SK-N-SH (cell line): ENCODE data around the gene MRPS34. TPM values are rescaled to one million over a fixed set of nuclear protein-coding genes. Genes with fewer than 3 reads are reported as not detected.

Experiments
- CTCF ChIA-PET: fragments of 300-600, 350-600 bp; formaldehyde crosslinking; extraction: SDS; loops from one replicate; lab custom pipeline; 2021; lab: Yijun Ruan, JAX
- POLR2A ChIA-PET: fragments of 350-600 bp; sonication (Branson Sonifier 250); formaldehyde crosslinking; extraction: SDS; loops from one replicate; lab custom pipeline; 2020; ENCODE audit warnings: antibody characterized with exemption, inconsistent platforms; lab: Yijun Ruan, JAX
- DNase-seq: peaks from one replicate; pipeline ENCODE4 v3.0.0; 2012
- H2AFZ ChIP-seq: fragments of 200-600 bp; sonication (generic); 2 replicates; pipeline ENCODE4 v1.8.1; 2016; ENCODE audit warnings: antibody characterized with exemption, mild to moderate bottlenecking, low read depth
- H3F3A ChIP-seq: fragments of 200-600 bp; sonication (generic); replicated peaks from 2 replicates; pipeline ENCODE3; 2016; ENCODE audit warnings: antibody characterized with exemption, mild to moderate bottlenecking; ENCODE audit not compliant: insufficient read depth
- H3K27ac ChIP-seq, 2 experiments: fragments of 200-500 bp in 1 of 2; fragments of 200-600 bp in 1 of 2; sonication (Bioruptor generic) in 1 of 2; sonication (generic), shearing (Covaris generic) in 1 of 2; 2 replicates each; pipeline versions ENCODE4 v1.5.1 to v1.6.1; 2014 to 2016; ENCODE audit warnings: low read depth in 2 of 2, inconsistent platforms in 1 of 2, low read length in 1 of 2, mild to moderate bottlenecking in 1 of 2, mixed read lengths in 1 of 2
- H3K27me3 ChIP-seq: fragments of 200-600 bp; sonication (generic), shearing (Covaris generic); 2 replicates; pipeline ENCODE4 v1.6.1; 2016; ENCODE audit warnings: mixed run types; ENCODE audit not compliant: insufficient read depth
- H3K36me3 ChIP-seq, 2 experiments: fragments of 200-500 bp in 1 of 2; fragments of 200-600 bp in 1 of 2; sonication (Bioruptor generic) in 1 of 2; sonication (generic) in 1 of 2; replicated peaks in 1 of 2; 2 replicates each; pipeline versions ENCODE3 to v1.5.1; 2014 to 2016; ENCODE audit warnings: low read length in 1 of 2, mild to moderate bottlenecking in 1 of 2; ENCODE audit not compliant: insufficient read depth in 2 of 2, control insufficient read depth in 1 of 2
- H3K4me1 ChIP-seq, 2 experiments: fragments of 200-500 bp in 1 of 2; fragments of 200-600 bp in 1 of 2; sonication (Bioruptor generic) in 1 of 2; sonication (generic), shearing (Covaris generic) in 1 of 2; 2 replicates each; pipeline versions ENCODE4 v1.5.1 to v1.6.1; 2014 to 2016; ENCODE audit warnings: low read depth in 1 of 2, low read length in 1 of 2, mixed run types in 1 of 2; ENCODE audit not compliant: insufficient read depth in 2 of 2, control insufficient read depth in 1 of 2
- H3K4me2 ChIP-seq: fragments of 200-600 bp; sonication (generic), shearing (Covaris generic); 2 replicates; pipeline ENCODE4 v1.6.1; 2017; ENCODE audit warnings: mixed run types
- H3K4me3 ChIP-seq, 2 experiments: fragments of 200-500 bp in 1 of 2; fragments of 200-600 bp in 1 of 2; sonication (Bioruptor generic) in 1 of 2; sonication (generic), shearing (Covaris generic) in 1 of 2; 2 replicates each; pipeline versions ENCODE4 v1.5.1 to v1.8.1; 2014 to 2016; ENCODE audit warnings: low read depth in 2 of 2, inconsistent platforms in 1 of 2, low read length in 1 of 2, mild to moderate bottlenecking in 1 of 2, mixed read lengths in 1 of 2, moderate library complexity in 1 of 2
- H3K79me2 ChIP-seq: fragments of 200-600 bp; sonication (generic); 2 replicates; pipeline ENCODE4 v1.8.1; 2017; ENCODE audit warnings: mild to moderate bottlenecking; ENCODE audit not compliant: insufficient read depth
- H3K9ac ChIP-seq: fragments of 200-600 bp; sonication (generic); 2 replicates; pipeline ENCODE4 v1.6.1; 2017; ENCODE audit warnings: mixed run types
- H3K9me2 ChIP-seq: fragments of 200-600 bp; sonication (generic); 2 replicates; pipeline ENCODE4 v1.6.1; 2017; ENCODE audit warnings: mixed run types
- H3K9me3 ChIP-seq: fragments of 200-600 bp; sonication (generic); 2 replicates; pipeline ENCODE4 v1.6.1; 2017; ENCODE audit warnings: mixed run types, mild to moderate bottlenecking, moderate library complexity
- H4K20me1 ChIP-seq: fragments of 200-600 bp; sonication (generic); 2 replicates; pipeline ENCODE4 v1.6.1; 2017; ENCODE audit warnings: mild to moderate bottlenecking, mixed run types; ENCODE audit not compliant: insufficient read depth
- CHD2 ChIP-seq: fragments of 150-350 bp; IDR thresholded peaks from 2 replicates; pipeline ENCODE4 v1.6.1; 2018; ENCODE audit warnings: low read length; ENCODE audit not compliant: partially characterized antibody
- ELF1 ChIP-seq: IDR thresholded peaks from 2 replicates; pipeline ENCODE4 v1.4.0; 2012
- EZH2phosphoT487 ChIP-seq: fragments of 200-600 bp; sonication (generic); IDR thresholded peaks from 2 replicates; pipeline ENCODE4 v1.6.1; 2017; ENCODE audit warnings: low read depth, mixed run types, mild to moderate bottlenecking, antibody characterized with exemption, moderate library complexity, borderline replicate concordance
- FOXJ3 ChIP-seq: sonication (generic); formaldehyde crosslinking; IDR thresholded peaks from 2 replicates; pipeline ENCODE4 v1.5.1; 2020; ENCODE audit warnings: mild to moderate bottlenecking, missing genetic modification reagents
- FOXM1 ChIP-seq: IDR thresholded peaks from 2 replicates; pipeline ENCODE4 v1.4.0; 2012; ENCODE audit warnings: low read depth, mild to moderate bottlenecking
- GABPA ChIP-seq: IDR thresholded peaks from 2 replicates; pipeline ENCODE4 v1.4.0; 2012; ENCODE audit warnings: low read depth, mild to moderate bottlenecking
- GATA2 ChIP-seq: sonication (generic); formaldehyde crosslinking; IDR thresholded peaks from 2 replicates; pipeline ENCODE4 v1.5.0; 2020; ENCODE audit warnings: mild to moderate bottlenecking, missing genetic modification reagents
- MEF2A ChIP-seq: IDR thresholded peaks from 2 replicates; pipeline ENCODE4 v1.4.0; 2012; ENCODE audit warnings: low read depth, borderline replicate concordance
- POLR2AphosphoS5 ChIP-seq: IDR thresholded peaks from 2 replicates; pipeline ENCODE4 v1.6.1; 2012; ENCODE audit warnings: low read depth, low read length
- RCOR1 ChIP-seq: fragments of 150-350 bp; IDR thresholded peaks from 2 replicates; pipeline ENCODE4 v1.6.1; 2017; ENCODE audit warnings: antibody characterized with exemption, low read length
- RFX5 ChIP-seq: IDR thresholded peaks from 2 replicates; pipeline ENCODE4 v1.6.1; 2012; ENCODE audit warnings: mild to moderate bottlenecking, improper control_type of control experiment, low read length
- TAF1 ChIP-seq: IDR thresholded peaks from 2 replicates; pipeline ENCODE4 v1.6.1; 2012; ENCODE audit warnings: low read depth, mild to moderate bottlenecking, low read length, moderate library complexity, borderline replicate concordance
- TCF12 ChIP-seq: IDR thresholded peaks from 2 replicates; pipeline ENCODE4 v1.4.0; 2012
- TEAD4 ChIP-seq: IDR thresholded peaks from 2 replicates; pipeline ENCODE4 v1.4.0; 2012; ENCODE audit warnings: mild to moderate bottlenecking, borderline replicate concordance; ENCODE audit not compliant: insufficient read depth
- ZBTB33 ChIP-seq: IDR thresholded peaks from 2 replicates; pipeline ENCODE4 v1.4.0; 2012; ENCODE audit warnings: low read depth, borderline replicate concordance
- WGBS: methylation state at CpG from one replicate; pipeline ENCODE4 v1.1.6; 2017; ENCODE audit warnings: low lambda C conversion rate; 5-methylcytosine and 5-hydroxymethylcytosine counted together
- polyA plus RNA-seq, 3 experiments: library from polyadenylated mRNA; depleted of rRNA; stranded (reverse); fragments of >200 nt; gene quantifications; 2 replicates each; pipeline ENCODE4 v1.2.3, GENCODE V29; 2012

MRPS34 gene
- polyA plus RNA-seq, 1 of the 3 experiments (the other 2 are of a cell fraction), result 156 TPM

GRCh38 chr16:1817716-1818115 is 44.8 kb upstream of the MRPS34 start:
- Histone ChIP-seq H3K9ac (no peak overlapping the region), H3K79me2 (no peaks in the 10 kb centered on the region), H3K9me3 (no peaks in the 10 kb centered on the region), H3K4me3 (no peak overlapping the region), H2AFZ (no peak overlapping the region), H3K27me3 (no peaks in the 10 kb centered on the region), H3F3A (peaks cover 7% of the 10 kb centered on the region), H3K4me2 (no peak overlapping the region), H3K9me2 (no peaks in the 10 kb centered on the region), H3K27ac (no peak overlapping the region), H4K20me1 (no peaks in the 10 kb centered on the region), H3K36me3 (peaks cover 0 to 18% of the 10 kb centered on the region in 2 experiments), H3K4me1 (no peaks in the 10 kb centered on the region)
- 98% methylated on average over 12 of the region's 17 CpGs for WGBS
- POLR2A ChIA-PET, result no interaction called here
- CTCF ChIA-PET, result no interaction called here
- TF ChIP-seq CHD2, result no peak
- TF ChIP-seq RCOR1, result no peak
- no peak for TF ChIP-seq ELF1
- no peak for TF ChIP-seq GATA2 (CRISPR knock-in tag)
- TF ChIP-seq TCF12, result no peak
- TF ChIP-seq FOXM1, result no peak
- TF ChIP-seq TEAD4, result no peak
- TF ChIP-seq RFX5, result no peak
- TF ChIP-seq MEF2A, result no peak
- TF ChIP-seq GABPA, result no peak
- TF ChIP-seq ZBTB33, result no peak
- TF ChIP-seq FOXJ3 (CRISPR knock-in tag), result no peak
- TF ChIP-seq EZH2phosphoT487, result no peak
- no peak for TF ChIP-seq TAF1
- TF ChIP-seq POLR2AphosphoS5, result no peak
- DNase-seq, result no peak

- Histone ChIP-seq H3K4me3 (no peak overlapping the region), H2AFZ (no peak overlapping the region), H3K79me2 (peaks cover 4% of the 10 kb centered on the region; the same call in 1 of the 2 replicates), H3K9ac (no peak overlapping the region), H3K4me1 (no peaks in the 10 kb centered on the region), H3K9me2 (no peaks in the 10 kb centered on the region), H3K4me2 (no peak overlapping the region), H3K36me3 (peaks cover 0 to 18% of the 10 kb centered on the region in 2 experiments), H3F3A (peaks cover 7% of the 10 kb centered on the region), H4K20me1 (no peaks in the 10 kb centered on the region), H3K27ac (no peak overlapping the region), H3K27me3 (no peaks in the 10 kb centered on the region)
- WGBS, result 88% methylated on average over 4 of the region's 9 CpGs
- DNase-seq, result no peak
- ChIA-PET CTCF (no interaction called here), POLR2A (no interaction called here)
- TF ChIP-seq POLR2AphosphoS5, result no peak
- TF ChIP-seq, all 33 proteins: peak for 0
- H3K9me3 ChIP-seq, result no peaks in the 10 kb centered on the region
Measured at GRCh38 chr16:1817276-1817589, 44.3 kb upstream of the MRPS34 start.
